Mucosa of descending colon (tissue), 3 donors: ENCODE results near the gene ALG9. TPM values are rescaled to one million over a fixed set of nuclear protein-coding genes. Genes with fewer than 3 reads are reported as not detected.
A peak's percentile ranks its signal among the peaks of the same experiment; 100 is the strongest.
"Not testable (repeated sequence)": the region's sequence is repeated elsewhere in the genome, so short reads cannot be mapped to it uniquely, and the experiment has no call there.

Experiments
- ATAC-seq: fragments of 200-7000 bp; cut with Tn5 transposase; one replicate; pipeline ENCODE4 v1.9.1; 2020; ENCODE audit warnings: mild to moderate bottlenecking, moderate library complexity
- DNase-seq, 3 donors: peaks; one replicate each; pipeline ENCODE4 v3.0.0-alpha.2; 2020
- H3K36me3 ChIP-seq: fragments of 200-600 bp; one replicate; pipeline ENCODE4 v1.8.0; 2021; ENCODE audit warnings: low read depth, mild to moderate bottlenecking
- H3K4me1 ChIP-seq: fragments of 200-600 bp; one replicate; pipeline ENCODE4 v1.8.0; 2021; ENCODE audit warnings: low read depth, mild to moderate bottlenecking
- H3K4me3 ChIP-seq: fragments of 200-600 bp; one replicate; pipeline ENCODE4 v1.8.0; 2021; ENCODE audit warnings: mild to moderate bottlenecking
- H3K9me3 ChIP-seq: fragments of 200-600 bp; one replicate; pipeline ENCODE4 v1.8.0; 2021; ENCODE audit warnings: mild to moderate bottlenecking
- CTCF ChIP-seq: fragments of 200-600 bp; IDR thresholded peaks from one replicate; pipeline ENCODE4 v1.8.0; 2022; ENCODE audit warnings: antibody characterized with exemption, mild to moderate bottlenecking
- intact Hi-C, 2 donors: fragments of 100-400 bp; cut with DNase I in 1 of 2; cut with micrococcal nuclease in 1 of 2; formaldehyde crosslinking; loops; one replicate each; pipeline versions ENCODE4 v1.11.0 to v1.11.1; 2022; cut with DNase I, micrococcal nuclease
- total RNA-seq, 3 donors: library from RNA; stranded (reverse); fragmentation: NEBNext Ultra II Directional in 2 of 3; extraction: Animal tissue kit (Norgen Biotek cat#: 25700) in 2 of 3; gene quantifications; one replicate each; pipeline versions ENCODE4 v1.2.1 to v1.2.4, GENCODE V29; 2021 to 2023
- donor health status: DM: no; HTN: no; CAD: no; lungs with moderate emphysema.
- donor health status: DM: no; HTN: no; CAD: no.
- donor health status: DM: no; HTN: yes; CAD: no.

ALG9 gene
- total RNA-seq, 3 donors from 2014 or later: 16.7 to 29.3 (median 21.1) TPM

GRCh38 chr11:111777094-111778046, 94.0 kb downstream of the ALG9 start:
- peak; percentile 86 for ATAC-seq
- intact Hi-C loops: loop anchor here (5.0 kb wide), 1 partner anchor 175 kb away; the partner anchor contains the start of gene SIK2 (in 2 of the 2)

GRCh38 chr11:111776398-111777093, 94.8 kb downstream of the ALG9 start:
- intact Hi-C loops: loop anchor here (5.0 kb wide), 1 partner anchor 174 kb away; the partner anchor contains the start of gene SIK2 (in 2 of the 2)
- DNase-seq (no peak), ATAC-seq (peak; percentile 57)
- H3K36me3 ChIP-seq: no peaks in the 10 kb centered on the region
- no peak overlapping the region for H3K4me3 ChIP-seq
- peaks cover 4% of the 10 kb centered on the region for H3K4me1 ChIP-seq
- no peaks in the 10 kb centered on the region for H3K9me3 ChIP-seq
- no peak for TF ChIP-seq CTCF

More at GRCh38 chr11:111777094-111778046, 94.0 kb downstream of the ALG9 start:
- Histone ChIP-seq H3K4me1 (peaks cover 6% of the 10 kb centered on the region), H3K4me3 (no peak overlapping the region), H3K9me3 (no peaks in the 10 kb centered on the region), H3K36me3 (no peaks in the 10 kb centered on the region)
- peak; percentile 24 for TF ChIP-seq CTCF
- DNase-seq: peak in 1 of 3 donors; percentile 51

GRCh38 chr11:111774955-111775710, 96.2 kb downstream of the ALG9 start:
- TF ChIP-seq CTCF: no peak
- ATAC-seq: no peak
- Histone ChIP-seq H3K4me1 (no peaks in the 10 kb centered on the region), H3K4me3 (no peak overlapping the region), H3K36me3 (no peaks in the 10 kb centered on the region), H3K9me3 (no peaks in the 10 kb centered on the region)
- intact Hi-C loops: loop anchor here (5.0 kb wide), 1 partner anchor 173 kb away; the partner anchor contains the start of gene SIK2 (in 2 of the 2)
- no peak for DNase-seq

GRCh38 chr11:111772535-111772934, 98.8 kb downstream of the ALG9 start:
- Histone ChIP-seq H3K4me3 (no peak overlapping the region), H3K36me3 (no peaks in the 10 kb centered on the region), H3K4me1 (no peaks in the 10 kb centered on the region), H3K9me3 (no peaks in the 10 kb centered on the region)
- ATAC-seq (no peak), DNase-seq (no peak)
- intact Hi-C loops: no loop called here
- no peak for TF ChIP-seq CTCF

- H3K4me3 ChIP-seq, H3K9me3 ChIP-seq, H3K36me3 ChIP-seq, DNase-seq, H3K4me1 ChIP-seq, ATAC-seq, intact Hi-C loops: not testable (repeated sequence)
These were observed 100.2 kb downstream of the ALG9 start for GRCh38 chr11:111771205-111771604.
